GM18508 (cell line): ENCODE results near the gene MGARP.
"Not testable (repeated sequence)": the region's sequence is repeated elsewhere in the genome, so short reads cannot be mapped to it uniquely, and the experiment has no call there.

ENCODE experiments used
- ATAC-seq: cut with Tn5 transposase; IDR thresholded peaks from one replicate; pipeline ENCODE4 v1.9.1; 2021; ENCODE audit warnings: moderate number of reproducible peaks; ENCODE audit not compliant: insufficient read depth, unreplicated experiment

Gene MGARP

DNA sequence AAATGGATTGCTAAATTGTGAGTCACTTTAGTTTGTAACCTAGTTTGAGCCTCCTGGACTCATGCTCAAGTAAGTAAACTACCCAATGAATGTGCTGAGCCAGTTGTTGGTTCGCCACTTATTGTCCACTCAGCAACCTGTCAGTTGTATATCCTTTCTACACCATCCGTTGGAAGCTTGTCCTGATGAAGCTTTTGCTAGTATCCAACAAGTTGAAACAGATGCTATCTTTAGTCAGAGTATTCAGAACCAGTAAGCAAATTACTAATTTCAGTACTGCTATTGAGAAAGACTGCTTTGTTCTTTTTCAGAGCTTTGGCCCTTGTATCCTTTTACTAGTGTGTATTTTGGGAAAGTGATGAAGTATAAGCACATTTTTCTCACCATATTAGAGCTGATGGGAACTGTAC is 17.0 kb upstream of the MGARP start:
- no peak for ATAC-seq

DNA sequence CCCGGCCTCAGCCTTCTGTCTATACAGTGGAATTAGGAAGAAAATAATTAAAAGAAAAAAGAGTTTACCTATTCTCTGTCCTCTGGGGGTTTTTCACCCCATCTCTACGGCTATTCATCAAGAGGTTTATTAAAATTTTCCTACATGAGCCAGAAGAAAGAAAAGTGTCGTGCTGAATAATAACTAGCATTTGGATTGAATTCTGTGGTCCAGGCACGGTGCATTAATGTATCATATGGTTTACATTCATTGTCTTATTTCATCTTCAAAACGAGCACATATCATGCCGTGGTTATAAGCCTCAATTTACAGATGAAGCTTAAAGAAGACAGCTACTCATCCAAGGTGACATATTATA is 15.9 kb upstream of the MGARP start:
- ATAC-seq: no peak

DNA sequence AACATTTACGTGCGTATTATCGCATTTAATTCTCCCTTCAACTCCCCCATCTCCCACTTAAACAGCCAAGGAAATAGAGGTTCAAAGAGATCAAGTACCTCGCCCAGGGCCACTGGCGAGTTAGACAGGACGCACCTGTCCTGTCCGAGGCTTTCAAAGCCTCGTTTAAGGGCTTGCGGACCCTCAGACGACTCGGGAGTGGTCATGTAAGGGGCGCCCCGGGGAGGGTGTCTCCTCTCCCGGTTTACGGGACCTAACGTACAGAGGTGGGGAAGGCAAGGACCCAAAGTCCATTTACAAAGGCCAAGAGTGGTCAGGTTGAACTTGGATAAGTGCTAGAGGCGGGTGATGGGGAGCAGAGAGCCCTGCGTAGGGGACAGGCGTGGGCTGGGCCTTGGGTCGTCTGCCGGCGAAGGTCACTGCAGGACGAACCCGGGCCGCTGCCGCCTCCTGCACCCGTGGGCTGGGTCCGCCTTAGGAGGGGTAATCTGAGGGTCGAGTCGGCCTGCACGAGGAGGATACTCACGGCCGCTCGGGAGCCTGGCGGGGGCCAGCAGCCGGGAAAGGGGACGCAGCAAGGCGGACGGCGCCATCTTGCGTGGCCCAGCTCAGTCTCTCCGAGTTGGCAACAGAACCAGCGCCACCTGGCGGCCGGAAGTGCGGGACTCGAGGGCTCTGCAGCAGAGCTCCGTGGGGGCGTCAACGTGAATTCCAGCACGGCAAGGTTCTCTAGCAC is 15.3 kb upstream of the MGARP start:
- peak; percentile 85 for ATAC-seq

DNA sequence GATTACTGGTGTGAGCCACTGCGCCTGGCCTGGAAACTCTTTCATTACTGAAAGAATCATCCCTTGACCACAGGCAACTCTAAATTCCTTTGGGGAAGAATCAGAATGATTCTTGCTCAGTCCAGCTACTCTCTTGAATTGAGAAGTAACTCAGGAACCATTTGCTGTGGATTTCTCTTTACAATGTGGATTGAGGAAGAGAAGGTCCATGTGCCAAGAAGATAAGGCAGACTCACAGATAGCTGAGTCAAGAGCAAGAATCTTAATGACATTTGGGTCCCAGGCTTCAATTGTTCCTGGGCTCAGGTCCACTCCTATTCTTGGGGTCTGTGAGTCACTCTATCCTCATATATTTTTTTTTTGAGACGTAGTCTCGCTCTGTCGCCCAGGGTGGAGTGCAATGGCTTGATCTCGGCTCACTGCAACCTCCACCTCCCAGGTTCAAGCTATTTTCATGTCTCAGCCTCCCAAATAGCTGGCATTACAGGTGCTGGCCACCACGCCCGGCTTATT is 6.2 kb upstream of the MGARP start:
- ATAC-seq: no peak

DNA sequence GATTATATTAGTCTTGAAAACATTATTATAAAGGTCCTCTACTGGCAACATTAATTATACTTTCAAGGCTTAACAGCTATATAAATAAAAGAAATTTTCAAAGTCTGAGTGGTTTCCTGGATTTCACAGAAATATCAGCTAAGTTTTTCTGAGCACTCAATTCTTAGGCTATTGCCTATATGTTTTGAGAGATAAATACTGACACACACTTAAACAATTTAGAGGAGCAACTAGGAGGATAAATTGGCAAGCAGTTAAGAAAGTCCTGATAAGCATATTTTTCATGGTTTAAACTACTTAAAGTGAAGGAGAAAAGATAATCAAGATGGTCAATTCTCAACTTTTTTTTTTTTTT is 2.7 kb upstream of the MGARP start:
- no peak for ATAC-seq

DNA sequence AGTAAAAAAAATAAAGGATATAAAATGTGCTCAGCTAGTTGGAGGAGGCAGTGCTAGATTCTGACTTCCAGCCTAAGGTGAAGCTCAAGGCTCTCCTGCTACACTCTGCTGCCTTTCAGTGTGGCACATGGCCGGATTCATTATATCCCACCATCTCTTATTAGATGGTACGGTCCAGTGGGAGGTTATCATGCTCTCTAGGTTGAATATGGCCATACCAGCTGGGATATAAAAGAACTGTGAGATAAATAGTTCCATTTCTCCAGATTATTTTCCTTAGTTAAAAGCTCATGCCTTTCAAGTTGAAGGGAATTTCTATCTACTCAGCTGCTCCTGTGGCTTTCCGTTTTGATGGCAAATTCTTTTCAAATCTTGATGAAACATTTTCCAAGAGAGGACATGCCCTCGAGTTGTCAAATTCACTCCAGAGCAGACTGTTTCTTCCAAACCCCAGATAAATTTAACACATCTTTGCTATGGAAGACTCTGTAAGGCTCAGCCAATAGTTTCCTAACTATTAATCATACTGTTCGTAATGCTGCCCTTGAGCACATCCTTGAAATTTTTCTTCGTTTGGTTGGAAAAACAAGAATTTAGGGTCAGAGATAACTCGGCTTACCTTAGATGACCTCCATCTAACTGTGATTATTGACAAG is 2.2 kb upstream of the MGARP start:
- ATAC-seq: no peak

DNA sequence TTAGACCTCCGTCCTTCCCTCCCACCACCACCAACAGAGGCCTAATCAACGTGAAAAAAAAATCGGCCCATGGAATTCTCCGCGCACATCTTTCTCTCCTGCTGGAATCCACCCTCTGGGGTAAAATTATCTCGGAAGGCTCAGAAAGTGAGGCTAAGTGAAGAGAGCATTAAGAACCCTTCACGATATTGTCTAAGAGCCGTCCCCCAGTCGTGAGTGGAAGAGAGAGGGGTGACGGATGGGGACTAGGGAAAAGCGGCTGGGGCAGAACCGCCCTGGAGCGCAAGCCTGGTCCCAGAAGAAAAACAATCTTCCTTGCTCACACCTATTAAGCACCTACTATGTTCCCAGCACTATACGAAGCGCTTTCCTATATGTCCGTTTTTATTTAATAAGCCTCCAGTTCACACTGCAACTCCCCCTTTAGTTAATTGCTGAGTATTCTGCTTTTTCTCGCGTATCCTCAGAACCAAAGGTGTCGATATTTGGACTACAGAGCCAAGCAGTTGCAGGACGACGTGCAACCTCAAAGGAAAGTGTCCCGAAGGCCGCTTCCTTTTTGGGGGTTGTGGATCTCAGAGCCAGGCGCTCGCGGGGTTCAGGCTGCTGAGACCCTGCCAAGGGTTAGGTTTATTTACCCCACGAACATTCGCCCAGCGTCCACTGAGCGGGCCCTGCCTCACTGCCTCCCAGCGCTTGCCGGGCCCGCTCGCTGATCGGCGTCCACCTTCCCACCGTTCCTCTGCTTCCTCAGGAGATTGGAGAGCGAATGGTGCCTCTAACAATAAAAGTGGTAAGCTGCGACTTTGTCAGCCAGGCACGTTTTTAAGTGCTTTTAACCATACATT is 889 bp downstream of the MGARP start:
- ATAC-seq: no peak

DNA sequence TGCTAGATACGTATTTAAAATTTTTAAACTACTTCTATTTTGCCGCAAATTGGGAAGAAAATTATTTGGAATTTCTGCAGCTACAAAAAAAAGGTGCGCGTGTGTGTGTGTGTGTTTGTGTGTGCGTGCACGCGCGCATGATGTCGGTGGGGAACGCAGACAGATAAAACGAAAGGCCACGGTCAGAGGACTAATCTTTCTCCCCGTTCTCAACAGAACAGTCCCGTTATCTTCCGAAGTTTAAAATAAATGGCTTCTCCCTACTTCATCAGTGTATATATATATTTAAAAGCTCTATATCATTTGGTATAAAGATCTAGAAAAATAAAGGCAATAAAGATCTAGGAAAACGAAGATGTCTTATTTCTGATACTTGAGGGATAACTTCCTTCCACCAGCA is 1.5 kb downstream of the MGARP start:
- no peak for ATAC-seq

DNA sequence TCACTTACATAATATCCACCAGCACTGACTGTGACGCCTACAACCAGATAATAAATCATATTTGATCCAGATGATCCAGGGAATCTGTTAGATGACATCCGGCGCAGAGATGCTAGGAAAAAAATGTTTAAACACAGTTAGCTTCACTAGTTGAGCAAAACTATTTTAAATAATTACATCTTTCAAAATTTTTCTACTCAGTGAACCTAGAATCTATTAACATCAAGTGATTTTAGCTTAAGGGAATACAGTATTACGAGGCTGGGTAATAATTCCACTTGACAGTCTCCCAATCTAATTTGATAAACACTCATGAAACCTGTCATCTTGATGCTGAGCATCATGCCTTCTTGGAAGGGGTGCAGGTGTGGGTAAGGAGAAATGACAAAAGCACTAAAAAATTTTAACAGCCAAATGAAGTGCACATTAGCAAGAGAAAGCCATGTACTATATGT is 4.7 kb downstream of the MGARP start:
- ATAC-seq: no peak

DNA sequence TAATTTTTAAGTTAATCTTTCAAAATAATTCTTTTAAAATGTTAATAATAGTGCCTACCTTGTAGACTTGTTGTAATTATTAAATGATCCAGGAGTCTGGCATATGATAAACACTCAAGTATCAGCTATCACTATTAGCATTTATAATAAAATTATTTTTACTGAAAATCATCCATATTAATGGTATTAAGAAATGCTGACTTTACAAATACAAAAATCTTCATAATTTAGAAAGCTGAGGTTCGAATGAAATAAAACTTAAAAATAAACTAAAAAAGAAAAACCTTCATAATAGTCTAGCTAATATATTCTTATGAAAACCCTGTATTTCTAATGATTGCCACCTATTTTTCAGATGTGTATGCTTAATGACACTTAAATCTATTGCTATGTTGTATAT is 5.2 kb downstream of the MGARP start:
- ATAC-seq: no peak

DNA sequence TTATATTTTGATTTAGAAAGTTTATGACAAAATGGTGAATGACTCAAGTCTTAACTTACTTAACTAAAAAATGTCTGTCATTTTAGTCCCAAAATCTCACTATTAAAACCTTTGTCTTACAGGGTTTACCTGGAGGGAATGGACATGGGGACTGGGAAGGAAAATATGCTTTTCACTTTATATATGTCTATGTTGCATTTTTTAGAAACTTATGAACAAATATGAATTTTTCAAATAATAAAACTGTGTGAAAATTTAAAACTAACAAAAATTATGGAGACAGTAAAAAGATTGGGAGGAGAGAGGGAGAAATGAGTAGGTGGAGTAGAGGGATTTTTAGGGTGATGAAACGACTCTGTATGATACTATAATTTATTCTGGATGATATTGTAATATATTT is 6.2 kb downstream of the MGARP start:
- no peak for ATAC-seq

DNA sequence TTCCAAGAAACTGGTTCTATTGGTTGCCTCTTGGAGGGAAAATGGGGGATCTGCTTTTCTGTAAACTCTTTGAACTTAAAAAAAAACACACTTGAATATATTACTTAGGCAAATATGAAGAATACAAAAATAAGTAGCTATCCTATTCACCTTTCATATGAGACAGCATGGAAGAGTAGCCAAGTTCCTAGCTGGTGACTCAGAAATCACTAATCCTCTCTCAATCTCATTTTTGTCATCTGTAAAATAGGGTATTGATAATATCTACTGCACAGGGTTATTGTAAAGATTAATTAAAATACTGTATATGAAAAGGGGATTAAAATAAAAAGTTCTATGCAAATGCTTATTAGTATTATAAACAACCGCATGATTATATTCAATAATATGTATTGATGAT is 12.7 kb downstream of the MGARP start:
- ATAC-seq: no peak

DNA sequence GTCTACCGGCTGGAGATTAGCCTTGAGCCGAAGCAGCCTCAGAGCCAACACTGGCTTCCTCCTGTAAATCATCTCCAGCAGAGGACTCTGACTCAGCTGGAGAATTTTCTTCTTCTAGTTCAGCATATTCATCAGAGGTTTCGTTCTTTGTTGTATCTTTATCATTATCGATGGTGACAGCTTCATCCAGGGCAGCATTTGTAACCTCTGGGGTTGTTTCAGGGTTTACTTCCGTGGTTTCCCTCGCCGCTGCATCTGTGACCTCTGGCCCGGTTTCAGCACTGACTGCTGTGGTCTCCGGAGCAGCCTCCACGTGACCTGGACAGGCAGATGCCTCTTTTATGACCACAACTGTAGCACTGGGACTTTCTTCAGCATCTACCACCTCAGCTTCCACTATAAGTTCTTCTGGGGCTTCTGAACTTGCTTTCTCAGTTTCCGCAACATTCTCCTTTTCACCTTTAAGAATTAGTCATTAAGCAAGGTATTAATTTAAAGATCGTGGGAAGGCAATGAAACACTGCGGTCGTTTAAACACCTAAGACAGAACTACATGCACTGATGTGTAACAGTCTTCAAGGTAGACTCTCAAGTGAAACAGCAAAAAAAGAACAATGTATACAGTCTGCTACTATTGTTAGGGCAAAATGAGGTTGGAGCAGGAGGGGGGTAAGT is 13.3 kb downstream of the MGARP start:
- peak; percentile 94 for ATAC-seq

DNA sequence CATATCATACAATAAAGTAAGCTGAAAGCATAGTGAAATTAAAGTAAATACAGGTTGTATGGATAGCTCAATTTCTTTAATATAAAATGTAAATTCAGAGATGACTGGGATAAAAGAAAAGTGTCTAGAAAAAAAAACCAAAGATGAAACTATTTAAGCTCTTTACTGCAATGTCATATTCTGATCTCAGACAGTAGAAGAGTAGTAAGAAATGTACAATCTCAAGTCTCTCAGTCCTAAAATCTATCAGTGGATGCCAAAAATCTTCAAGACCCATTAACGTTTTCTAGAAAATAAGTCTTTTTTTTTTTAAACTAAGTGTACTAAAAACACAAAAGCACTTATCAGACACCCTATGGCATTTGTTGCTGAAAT is 13.8 kb downstream of the MGARP start:
- no peak for ATAC-seq

DNA sequence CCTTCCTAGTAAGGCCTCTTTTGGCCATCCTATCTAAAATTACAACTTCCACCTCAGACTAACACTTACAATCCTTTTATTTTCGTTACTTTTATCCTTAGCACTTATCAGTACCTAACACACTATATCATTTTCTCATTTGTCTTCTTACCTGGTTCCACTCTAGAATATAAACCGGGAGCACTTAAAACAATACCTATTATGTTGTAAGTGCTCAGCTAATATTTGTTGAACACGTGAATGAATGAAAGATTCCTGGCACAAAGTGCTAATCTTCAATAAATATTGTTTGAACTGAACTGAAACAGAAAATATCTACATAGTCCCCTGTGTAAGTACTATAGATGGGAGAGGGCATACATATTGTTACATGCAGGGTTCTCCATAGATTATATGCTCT is 14.4 kb downstream of the MGARP start:
- ATAC-seq: no peak

DNA sequence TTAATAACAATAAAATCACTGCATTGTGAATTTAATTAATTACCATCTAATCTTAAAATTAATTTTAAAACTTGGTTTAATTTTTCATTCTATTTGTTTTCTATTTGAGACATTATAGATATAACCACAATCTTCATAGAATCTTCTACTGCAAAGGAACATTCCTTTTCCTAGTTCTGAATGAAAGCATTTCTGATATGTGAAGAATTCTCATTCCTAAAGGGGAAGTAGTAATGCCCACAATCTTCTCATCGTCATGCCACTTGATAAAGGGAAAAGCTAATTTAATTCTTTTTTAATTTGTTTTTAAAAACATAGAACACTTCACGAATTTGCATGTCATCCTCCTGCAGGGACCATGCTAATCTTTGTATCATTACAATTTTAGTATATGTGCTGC is 23.7 kb downstream of the MGARP start:
- no peak for ATAC-seq

DNA sequence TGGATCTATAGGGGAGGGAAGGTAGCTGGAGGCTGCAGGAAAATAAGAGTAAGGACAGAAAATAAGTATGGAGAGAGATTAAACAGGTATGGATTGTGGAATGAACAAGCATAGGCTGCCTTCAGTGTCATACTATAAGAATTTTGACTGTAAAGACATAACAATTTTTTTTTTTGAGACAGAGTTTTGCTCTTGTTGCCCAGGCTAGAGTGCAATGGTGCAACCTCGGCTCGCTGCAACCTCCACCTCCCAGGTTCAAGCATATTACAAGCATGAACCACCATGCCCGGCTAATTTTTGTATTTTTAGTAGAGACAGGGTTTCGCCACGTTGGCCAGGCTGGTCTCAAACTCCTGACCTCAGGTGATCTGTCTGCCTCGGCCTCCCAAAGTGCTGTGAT is 24.4 kb downstream of the MGARP start:
- not testable (repeated sequence) for ATAC-seq

DNA sequence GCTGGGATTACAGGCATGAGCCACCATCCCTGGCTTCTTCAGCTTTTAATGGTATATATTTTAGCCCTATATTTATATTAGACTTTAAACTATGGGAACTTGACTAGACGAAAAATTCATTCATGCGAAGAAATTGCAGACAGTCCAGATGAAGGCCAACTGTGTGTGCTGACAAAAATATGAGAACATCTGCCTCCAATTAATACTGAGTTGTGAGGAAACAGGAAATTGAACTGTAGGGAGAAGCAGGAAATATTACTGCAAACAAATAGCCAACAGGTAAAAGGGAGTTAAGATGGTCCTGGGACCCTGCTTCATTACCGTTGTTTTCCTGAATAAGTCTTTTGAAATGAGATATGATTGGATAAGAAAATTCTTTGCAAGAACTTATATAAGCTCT is 26.3 kb downstream of the MGARP start:
- no peak for ATAC-seq

DNA sequence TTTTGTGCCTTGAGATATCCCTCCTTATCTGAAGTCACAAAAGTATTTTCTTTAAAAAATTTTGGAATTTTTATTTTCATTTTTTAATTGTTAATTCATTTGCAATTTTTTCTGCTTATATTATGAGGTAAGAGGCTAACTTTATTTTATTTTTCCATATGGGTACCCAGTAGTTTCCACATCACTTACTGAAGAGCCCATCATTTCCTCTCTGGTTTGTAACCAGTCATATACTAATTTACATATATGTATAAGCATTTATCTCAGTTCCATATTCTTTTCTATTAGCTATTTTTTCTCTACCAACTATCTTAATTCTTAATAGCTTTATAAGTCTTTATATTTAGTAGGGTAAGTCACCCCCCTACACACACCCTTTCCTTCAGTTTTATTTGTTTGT is 27.0 kb downstream of the MGARP start:
- ATAC-seq: no peak

DNA sequence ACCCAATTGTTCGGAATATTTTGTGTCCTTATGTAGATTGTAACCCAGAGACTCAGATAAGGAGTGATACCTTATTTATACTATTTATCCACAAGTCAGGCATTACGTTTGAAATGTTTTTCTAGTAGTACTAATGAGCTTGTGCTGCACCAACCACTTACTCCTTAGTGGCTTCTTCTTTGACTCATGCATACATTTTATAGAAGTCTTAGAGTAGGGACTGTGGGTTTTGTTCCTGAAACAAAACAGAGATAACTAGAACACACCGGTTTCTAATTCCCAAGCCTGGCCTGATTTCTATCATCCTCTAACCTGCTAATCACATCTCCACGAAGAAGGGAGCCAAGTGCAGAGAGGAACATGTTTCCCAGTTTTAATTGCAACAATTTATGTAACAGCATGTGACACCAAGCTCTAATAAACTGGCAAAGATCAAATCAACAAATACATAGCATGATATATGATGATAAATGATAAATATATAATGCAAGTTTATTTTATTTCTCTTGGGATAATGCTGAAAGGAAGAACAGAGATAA is 32.3 kb downstream of the MGARP start:
- ATAC-seq: no peak
